ENCODE results near the gene HMCN2. TPM values are rescaled to one million over a fixed set of nuclear protein-coding genes. Genes with fewer than 3 reads are reported as not detected.
A peak's percentile ranks its signal among the peaks of the same experiment; 100 is the strongest.
"Not testable (repeated sequence)": the region's sequence is repeated elsewhere in the genome, so short reads cannot be mapped to it uniquely, and the experiment has no call there.

Gene HMCN2
- total RNA-seq, 1 donor from 2014 or later: 7.3 TPM

- ATAC-seq: no peak
- no peak for DNase-seq
- intact Hi-C loops (cut with micrococcal nuclease): loop anchor here (5.0 kb wide), 1 partner anchor 131 kb away; no protein-coding TSS in a partner anchor
These were observed 27.6 kb upstream of the HMCN2 start for GRCh38 chr9:130237763-130238524.

DNA sequence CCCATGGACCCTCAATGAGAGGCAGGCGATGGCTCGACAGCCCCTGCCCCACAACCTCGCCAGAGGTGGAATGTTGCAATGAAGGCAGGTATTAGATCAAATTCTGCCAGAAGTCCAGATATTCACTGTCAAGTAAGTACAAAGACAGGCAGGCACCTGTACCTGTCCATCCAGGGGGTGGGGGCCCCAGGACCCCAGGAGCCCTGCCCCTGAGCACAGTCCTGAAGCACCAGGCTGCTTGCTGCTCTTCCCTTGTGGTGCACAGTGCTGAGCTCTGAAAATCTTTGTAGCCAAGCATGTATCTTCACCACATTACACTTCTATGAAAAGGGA, 26.2 kb upstream of the HMCN2 start:
- no peak for DNase-seq
- intact Hi-C loops (cut with micrococcal nuclease): loop anchor here (5.0 kb wide), 1 partner anchor 132 kb away; no protein-coding TSS in a partner anchor
- ATAC-seq: no peak

DNA sequence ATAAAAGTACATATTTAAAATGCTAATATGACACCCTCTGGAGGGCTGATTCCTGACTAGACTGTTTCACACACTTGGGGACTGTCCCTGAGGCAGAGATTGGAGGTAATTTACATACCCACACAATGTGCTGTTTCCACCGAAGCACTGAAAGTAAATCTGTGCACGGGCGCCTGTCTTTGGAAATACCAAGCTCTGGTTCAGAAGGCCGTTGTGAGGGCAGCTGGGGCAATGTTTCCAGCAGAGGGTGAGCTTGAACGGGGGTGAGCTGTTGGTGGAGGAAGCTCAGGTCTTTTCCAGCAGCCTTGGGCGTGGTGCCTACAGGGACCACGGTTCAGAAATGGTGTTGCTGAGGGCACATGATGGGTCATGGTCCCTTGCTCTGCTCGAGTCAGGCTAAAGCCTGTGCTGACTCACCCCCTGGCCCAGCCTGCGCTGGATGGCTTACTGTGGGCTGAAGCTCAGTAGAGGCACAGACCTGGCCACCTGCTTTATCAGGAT, 25.8 kb upstream of the HMCN2 start:
- DNase-seq: no peak
- ATAC-seq: no peak
- intact Hi-C loops (cut with micrococcal nuclease): loop anchor here (5.0 kb wide), 1 partner anchor 132 kb away; no protein-coding TSS in a partner anchor

DNA sequence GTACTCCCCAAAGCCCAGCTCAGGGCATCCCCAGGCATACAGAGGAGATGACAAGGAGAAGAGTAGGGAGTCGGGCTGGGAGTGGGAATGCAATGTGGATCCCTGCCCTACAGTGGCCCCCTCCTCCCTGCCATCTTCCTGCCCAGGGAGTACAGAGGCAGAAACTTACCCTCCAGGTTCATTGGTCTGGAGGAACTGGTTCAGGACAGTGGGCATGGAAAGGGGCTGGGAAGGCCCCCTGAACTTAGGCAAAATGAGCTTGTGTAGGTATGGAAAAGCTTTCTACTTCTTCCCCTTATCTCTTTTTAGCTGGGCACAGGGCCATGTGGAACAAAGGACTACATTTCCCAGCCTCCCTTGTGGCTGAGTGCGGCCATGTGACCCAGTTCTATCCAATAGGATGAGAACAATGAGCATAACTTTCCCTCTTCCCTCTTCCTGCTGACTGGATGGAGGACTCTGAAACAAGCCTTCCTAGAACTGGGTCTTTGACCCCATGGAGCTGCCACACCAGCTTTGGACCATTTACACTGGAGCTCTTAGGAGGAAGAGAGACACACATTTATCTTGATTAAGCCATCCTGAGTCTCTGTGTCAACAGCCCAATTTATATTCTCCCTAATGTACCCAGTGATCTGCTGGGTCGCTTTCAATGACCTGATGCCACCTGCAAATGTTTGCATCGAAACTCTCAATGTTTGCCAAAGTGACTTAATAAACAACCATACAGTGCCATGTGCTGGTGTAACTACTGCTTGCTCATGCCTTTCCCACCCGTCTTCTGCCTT, 25.0 kb upstream of the HMCN2 start:
- DNase-seq: no peak
- intact Hi-C loops (cut with micrococcal nuclease): no loop called here
- ATAC-seq: peak; percentile 74

- intact Hi-C loops (cut with micrococcal nuclease): no loop called here
- ATAC-seq (no peak), DNase-seq (no peak)
These were observed 24.4 kb upstream of the HMCN2 start for GRCh38 chr9:130241198-130241535.

DNA sequence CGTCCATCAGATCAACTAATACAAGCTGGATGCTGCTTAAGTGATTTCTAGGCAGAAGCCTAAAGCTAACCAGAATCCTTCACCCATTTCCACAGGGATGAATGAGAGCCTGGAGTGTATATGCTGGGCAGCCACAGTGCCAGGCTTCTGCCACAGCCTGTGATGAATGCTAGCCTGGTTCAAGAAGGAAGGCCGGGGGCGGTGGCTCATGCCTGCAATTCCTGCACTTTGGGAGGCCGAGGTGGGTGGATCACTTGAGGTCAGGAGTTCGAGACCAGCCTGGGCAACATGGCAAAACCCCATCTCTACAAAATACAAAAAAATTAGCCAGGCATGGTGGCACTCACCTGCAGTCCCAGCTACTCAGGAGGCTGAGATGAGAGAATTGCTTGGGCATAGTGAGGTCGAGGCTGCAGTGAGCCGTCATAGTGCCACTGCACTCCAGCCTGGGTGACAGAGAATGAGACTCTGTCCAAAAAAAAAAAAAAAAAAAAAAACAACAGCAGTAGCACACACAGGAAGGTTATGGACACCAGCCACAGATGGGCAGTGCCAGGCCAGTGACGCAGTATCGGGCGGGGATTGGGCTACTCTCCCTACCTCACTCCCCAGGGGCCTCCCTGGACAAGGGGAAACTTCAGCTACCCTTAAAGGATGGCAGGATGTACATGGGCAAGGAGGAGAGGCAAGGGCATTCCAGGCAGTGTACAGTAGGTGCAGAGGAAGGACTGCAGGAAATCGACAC, 23.1 kb upstream of the HMCN2 start:
- intact Hi-C loops (cut with micrococcal nuclease): no loop called here
- DNase-seq (no peak), ATAC-seq (no peak)

GRCh38 chr9:130243015-130243881, 22.3 kb upstream of the HMCN2 start:
- intact Hi-C loops (cut with micrococcal nuclease): no loop called here
- ATAC-seq: peak; percentile 75

GRCh38 chr9:130243882-130244170, 21.7 kb upstream of the HMCN2 start:
- ATAC-seq (no peak), DNase-seq (no peak)
- intact Hi-C loops (cut with micrococcal nuclease): no loop called here

More at GRCh38 chr9:130243015-130243881, 22.3 kb upstream of the HMCN2 start:
- peak; percentile 85 for DNase-seq

- intact Hi-C loops (cut with micrococcal nuclease): no loop called here
- ATAC-seq: no peak
These were observed 20.9 kb upstream of the HMCN2 start for GRCh38 chr9:130244548-130245165.

GRCh38 chr9:130245474-130245873, 20.1 kb upstream of the HMCN2 start:
- no peak for ATAC-seq
- no peak for DNase-seq
- intact Hi-C loops (cut with micrococcal nuclease): no loop called here

More at GRCh38 chr9:130244548-130245165, 20.9 kb upstream of the HMCN2 start:
- no peak for DNase-seq

DNA sequence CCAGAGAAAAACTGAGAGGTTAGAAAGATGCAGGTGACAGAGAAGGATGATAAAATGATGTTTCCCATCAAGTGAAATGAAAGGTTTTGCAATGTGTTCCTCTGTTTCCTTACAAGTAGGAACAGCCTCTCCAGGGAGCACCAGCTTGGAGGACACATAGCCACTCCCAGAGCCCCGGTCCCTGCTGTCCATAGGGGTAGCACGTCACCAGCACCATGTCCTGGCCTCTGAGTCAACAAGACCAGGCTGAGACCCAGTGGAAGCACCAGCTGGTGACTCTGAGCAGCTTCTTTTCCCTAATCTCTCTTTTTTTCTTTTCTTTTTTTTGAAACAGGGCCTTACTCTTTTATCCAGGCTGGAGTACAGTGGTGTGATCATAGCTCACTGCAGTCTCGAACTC, 19.4 kb upstream of the HMCN2 start:
- DNase-seq (no peak), ATAC-seq (no peak)
- intact Hi-C loops (cut with micrococcal nuclease): no loop called here

DNA sequence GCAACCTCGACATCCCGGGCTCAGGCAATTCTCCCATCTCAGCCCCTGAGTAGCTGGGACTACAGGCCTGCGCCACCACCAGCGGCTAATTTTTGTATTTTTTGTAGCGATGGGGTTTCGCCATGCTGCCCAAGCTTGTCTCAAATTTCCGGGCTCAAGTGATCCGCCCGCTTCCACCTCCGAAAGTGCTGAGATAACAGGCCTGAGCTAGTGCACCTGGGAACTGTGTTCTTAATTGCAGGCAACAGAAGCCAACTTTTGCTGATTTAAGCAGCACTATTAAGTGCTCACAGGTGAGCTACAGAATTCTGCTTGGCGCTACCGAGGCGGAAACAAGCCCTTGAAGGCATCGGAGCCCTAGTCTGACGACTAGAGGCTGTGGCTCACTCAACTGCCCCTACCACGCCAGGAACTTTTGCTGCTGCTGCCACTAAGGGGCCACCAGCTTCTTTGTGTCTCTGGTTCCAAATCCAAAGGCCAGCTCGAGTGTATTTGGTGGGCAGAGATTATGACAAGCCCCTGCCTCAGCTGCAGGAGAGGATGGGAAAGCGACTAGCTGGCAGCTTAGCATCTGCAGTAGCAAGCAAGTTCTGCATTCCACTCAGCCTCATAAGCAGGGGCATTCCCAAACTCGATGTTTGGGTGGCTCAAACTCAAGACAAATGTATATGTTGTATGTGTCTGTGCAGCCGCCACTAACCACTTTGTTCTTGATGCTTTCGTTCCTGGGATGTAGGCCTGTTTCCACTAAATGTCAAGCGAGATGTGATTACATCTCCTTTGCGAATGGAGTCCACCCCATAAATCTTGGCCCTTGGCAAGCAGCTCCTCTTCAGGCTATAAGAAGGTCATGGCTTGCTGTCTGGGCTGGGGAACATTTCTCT, 10.6 kb upstream of the HMCN2 start:
- no peak for ATAC-seq
- DNase-seq: no peak
- intact Hi-C loops (cut with micrococcal nuclease): no loop called here

GRCh38 chr9:130255631-130256134, 9.9 kb upstream of the HMCN2 start:
- DNase-seq (no peak), ATAC-seq (no peak)
- intact Hi-C loops (cut with micrococcal nuclease): no loop called here

- DNase-seq (no peak), ATAC-seq (no peak)
- intact Hi-C loops (cut with micrococcal nuclease): no loop called here
These were observed 8.9 kb upstream of the HMCN2 start for GRCh38 chr9:130256644-130257043.

- intact Hi-C loops (cut with micrococcal nuclease); ATAC-seq; DNase-seq: not testable (repeated sequence)
These were observed 7.4 kb upstream of the HMCN2 start for GRCh38 chr9:130258137-130258536.

DNA sequence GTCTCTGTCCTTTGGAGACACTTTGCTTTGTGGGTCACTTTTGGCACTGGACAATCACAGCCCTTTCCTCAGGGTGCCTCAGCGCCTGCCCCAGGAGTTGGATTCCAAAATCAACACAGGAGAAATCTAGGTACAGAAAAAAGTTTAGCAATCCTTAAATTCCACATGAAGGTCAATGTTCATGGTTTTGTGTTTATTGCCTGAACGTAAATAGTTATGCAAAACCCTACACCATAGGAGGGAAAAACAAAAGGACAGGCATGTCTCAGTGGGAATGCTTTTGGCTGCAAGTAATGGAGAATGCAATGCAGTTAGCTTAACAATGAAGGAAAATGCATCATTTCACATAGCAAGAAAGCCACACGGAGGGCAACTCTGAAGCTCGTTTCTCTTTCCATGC, 6.5 kb upstream of the HMCN2 start:
- DNase-seq (no peak), ATAC-seq (no peak)
- intact Hi-C loops (cut with micrococcal nuclease): no loop called here

Measured in left ventricle myocardium superior (tissue), 1 donor.